GM18951 (cell line): Measurements from ENCODE around the gene GLIPR1L1.

ENCODE experiments used
- POLR2A ChIP-seq: IDR thresholded peaks from 4 replicates; pipeline ENCODE4 v1.6.1; 2011; ENCODE audit warnings: mild to moderate bottlenecking; ENCODE audit not compliant: insufficient read length, insufficient read depth; ENCODE audit errors: extremely low read depth
- in situ Hi-C: fragments of 300-500 bp; cut with MboI; formaldehyde crosslinking; loops from one replicate; pipeline ENCODE4 v1.12.0; 2022; ENCODE audit warnings: low sequenced_read_pairs, mixed read lengths, inconsistent platforms; ENCODE audit not compliant: unreplicated experiment

The GLIPR1L1 gene

DNA sequence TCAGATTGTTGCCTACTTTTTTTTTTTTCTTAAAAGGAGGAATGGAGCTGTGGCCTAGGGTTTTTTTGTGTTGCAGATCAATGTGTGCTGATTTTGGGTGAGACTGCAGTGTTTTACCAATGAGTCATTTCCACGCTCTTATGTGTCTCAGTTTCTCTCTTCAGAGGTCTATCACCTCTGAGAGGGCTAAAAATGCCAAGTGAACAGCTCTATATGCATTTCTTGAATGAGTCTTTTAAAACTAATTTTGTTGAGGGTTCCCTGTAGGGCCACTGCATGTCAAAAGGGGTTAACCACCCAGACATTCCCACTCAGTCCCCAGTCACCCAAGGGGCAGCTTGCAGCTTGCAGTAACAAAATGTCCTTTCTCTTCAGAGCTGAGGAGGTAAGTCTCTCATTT lies 32.2 kb downstream of the GLIPR1L1 start:
- no peak for TF ChIP-seq POLR2A
- in situ Hi-C loops = no loop called here

DNA sequence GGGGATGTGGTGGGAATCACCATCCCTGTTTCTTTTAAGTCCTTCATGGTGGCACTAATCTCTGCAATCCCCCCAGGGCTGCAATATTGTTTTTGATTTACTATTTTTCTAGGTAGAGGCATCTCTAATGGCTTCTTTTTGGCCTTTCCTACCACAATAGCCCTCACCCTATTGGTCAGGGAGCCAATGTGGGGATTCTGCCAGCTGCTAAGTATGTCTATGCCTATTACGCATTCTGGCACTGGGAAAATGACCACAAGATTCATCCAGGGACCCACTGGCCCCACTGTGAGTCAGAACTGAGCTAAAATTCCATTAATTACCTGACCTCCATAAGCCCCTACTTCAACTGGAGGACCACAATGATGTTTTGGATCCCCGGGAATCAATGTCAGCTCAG lies 40.5 kb downstream of the GLIPR1L1 start:
- TF ChIP-seq POLR2A = no peak
- in situ Hi-C loops = no loop called here

DNA sequence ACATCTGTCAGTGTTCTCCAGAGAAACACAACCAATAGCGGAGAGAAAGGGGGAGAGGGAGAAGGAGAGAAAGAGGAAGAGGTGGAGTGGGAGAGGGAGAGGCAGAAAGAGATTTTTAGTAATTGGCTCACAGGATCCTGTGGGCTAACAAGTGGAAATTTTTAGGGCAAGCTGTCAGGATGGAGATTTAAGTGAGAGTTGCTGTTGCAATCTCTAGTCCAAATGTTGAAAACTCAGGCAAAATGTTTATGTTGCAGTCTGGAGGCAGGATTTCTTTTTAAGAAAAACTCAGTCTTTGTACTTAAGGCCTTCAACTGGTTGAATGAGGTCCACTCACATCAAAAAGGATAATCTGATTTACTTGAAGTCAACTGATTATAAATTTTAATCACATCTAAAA lies 43.9 kb downstream of the GLIPR1L1 start:
- no peak for TF ChIP-seq POLR2A
- in situ Hi-C loops = no loop called here

DNA sequence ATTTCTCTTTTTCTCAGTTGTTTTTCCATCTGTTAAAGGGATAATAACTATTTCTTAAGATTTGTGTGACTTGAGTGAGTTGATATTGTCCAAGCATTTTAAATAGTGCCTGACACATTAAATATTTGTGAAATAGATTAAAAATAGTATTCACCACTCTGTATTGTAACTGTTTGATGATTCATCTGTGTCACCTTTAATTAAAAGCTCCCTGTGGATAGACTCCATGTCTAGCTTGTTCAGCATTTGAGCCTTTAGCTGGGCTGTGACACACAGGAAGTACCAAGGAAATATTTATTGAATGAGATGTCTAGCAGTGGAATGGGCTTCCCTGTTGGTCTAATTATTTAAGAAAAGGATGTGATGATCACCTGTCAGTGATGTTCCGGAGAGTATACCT lies 54.6 kb downstream of the GLIPR1L1 start:
- no peak for TF ChIP-seq POLR2A
- in situ Hi-C loops = no loop called here

DNA sequence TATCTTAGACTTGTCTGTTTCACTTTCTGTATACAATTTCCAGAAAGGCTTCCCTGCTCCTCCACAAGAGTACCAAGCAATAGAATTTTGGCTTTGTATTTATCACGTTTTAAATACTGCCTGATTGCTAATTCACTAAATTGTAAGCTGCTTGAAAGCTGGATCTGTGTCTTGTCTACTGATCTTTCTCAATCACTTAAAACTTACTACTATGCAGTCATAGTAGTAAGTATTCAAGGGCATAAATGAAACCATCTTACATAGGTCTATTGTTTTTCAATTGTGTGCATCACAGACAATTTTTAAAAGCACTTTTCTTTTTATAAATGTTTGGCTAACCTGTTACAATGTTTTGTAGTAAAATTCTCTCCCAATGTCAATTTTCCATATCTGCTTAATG lies 55.2 kb downstream of the GLIPR1L1 start:
- in situ Hi-C loops = no loop called here

DNA sequence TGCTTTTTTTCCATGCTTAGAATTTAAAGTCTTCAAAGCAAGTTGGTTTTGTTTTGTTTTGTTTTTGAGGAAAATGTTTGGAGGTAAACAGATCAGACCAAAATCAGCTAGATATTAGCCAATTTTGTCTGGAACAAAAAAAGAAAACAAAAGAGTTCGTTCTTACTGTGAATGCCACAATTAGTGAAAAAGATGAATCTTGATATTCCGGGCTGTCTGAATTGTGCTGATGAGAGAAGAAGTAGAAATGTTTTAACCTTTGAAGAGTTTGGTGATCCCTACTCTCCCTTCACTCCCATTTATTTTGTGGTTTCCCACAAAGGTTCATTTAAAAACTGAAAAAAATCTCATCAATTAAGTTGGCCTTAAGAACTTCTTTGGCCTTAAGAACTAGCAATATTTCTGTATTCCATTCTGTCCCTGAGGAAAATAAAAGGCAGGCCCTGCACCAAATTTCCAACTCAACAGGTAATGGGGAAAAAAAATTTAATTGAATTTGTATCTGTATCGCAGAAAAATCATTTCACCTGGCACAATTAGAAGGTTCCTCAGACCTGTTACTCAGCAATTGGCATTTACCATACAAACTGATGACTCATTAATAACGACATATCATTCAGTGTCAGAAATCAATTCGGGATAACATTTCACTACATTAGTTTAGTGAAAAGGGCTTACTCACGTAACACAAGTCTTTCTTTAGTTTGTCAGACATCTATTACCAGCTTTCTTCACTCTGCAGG lies 55.9 kb downstream of the GLIPR1L1 start:
- in situ Hi-C loops = no loop called here
- no peak for TF ChIP-seq POLR2A

More for the DNA sequence above, 55.2 kb downstream of the GLIPR1L1 start:
- TF ChIP-seq POLR2A = no peak

DNA sequence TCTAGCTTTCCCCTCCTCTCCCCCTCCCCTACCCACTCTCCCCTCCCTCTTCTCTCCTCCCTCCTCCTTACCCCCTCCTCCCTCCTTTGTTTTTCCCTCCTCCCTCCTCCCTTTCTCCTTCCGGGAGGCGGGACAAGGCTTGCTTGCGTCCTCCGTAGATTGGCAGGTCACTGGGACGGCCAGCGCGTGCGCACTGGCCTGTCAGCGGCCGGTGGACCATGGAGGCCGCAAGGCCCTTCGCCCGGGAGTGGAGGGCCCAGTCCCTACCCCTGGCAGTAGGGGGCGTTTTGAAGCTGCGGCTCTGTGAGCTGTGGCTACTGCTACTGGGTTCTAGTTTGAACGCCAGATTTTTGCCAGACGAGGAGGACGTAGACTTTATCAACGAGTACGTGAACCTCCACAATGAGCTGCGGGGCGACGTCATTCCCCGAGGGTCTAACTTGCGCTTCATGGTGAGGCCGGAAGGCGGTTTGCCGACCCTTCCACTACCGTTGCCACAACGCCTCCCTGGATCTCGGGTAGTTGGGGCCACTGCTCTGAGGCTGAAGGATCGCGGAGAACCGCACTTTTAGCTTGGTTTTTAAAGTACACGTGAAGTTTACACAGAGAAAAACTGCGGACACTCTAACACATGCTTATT lies 56.5 kb downstream of the GLIPR1L1 start, which contains the start of gene GLIPR1L2:
TSS of gene GLIPR1L2 (plus strand) at position 191 of the 640 bp plus-strand sequence. CDS start at position 219, 28 bp downstream.
- peak; percentile 51 for TF ChIP-seq POLR2A
- in situ Hi-C loops = no loop called here

DNA sequence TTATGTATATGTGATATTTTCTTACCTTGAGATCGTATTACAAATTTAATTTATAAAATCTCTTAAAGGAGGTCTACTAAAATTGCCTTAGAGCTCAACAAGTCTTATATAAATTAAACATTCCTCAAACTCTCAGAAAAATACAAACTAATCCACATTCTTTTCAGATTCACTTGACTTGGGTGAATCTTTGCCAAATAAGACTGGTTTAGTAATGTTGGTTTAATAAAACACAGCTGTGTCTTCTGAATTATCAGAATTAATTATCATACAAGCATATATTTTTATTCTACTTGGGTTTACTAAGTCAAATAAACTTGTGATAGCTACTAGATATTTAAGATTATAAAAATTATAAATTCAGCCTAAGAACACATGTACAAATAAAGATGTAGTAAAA lies 69.8 kb downstream of the GLIPR1L1 start:
- no peak for TF ChIP-seq POLR2A
- in situ Hi-C loops = no loop called here

DNA sequence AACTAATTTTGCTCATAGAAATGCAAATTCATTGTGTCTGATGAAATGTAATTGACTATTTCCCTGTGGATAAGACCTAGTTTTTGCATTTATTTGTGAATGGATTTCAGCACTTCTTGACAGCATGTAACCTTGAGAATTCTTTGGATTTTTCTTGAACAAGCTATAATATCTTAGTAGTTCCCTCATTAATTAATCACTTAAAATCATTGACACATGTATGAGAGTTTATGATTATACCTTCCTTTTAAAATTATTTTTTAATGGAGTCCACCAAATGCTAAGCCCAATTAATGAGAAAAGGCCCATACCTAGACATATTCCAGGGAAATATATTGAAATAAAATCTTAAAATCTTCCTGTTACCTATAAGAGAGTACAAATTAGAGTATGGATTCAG lies 73.2 kb downstream of the GLIPR1L1 start:
- TF ChIP-seq POLR2A = no peak
- in situ Hi-C loops = no loop called here

DNA sequence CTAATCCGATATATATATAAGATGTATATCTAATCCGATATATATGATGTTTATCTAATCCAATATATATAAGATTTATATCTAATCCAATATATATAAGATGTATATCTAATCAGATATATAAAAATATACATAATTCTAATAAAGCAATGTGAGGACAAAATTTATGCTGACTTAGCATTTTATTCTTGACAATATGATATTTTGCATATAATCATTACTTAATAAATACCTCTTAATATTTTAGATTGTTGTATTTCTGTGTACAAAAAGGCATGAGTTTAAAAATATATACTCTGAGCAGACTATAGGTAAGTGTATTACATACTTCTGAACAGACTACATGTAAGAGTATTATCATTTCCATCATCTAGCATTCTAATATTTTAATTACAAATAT lies 75.4 kb downstream of the GLIPR1L1 start:
- in situ Hi-C loops = no loop called here

DNA sequence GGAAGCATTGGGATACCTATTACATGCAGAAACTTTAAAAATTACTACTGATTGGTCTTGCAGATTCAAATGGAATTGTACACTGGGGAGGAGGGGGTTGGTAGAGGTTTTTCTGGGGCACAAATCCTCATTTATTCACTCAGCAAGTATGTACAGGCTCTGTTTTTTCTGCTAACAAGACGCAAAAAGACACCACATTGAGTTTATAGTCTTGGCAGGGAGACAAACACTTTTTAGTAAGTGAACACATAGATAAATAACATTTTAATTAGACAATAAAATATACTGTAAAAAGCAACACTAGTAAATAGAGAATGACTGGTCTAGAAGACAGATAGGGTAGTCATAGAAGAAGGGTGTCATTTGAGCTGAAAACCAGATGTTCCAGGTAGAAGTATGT lies 80.2 kb downstream of the GLIPR1L1 start:
- TF ChIP-seq POLR2A = no peak
- in situ Hi-C loops = no loop called here

More for the DNA sequence above, 75.4 kb downstream of the GLIPR1L1 start:
- no peak for TF ChIP-seq POLR2A

DNA sequence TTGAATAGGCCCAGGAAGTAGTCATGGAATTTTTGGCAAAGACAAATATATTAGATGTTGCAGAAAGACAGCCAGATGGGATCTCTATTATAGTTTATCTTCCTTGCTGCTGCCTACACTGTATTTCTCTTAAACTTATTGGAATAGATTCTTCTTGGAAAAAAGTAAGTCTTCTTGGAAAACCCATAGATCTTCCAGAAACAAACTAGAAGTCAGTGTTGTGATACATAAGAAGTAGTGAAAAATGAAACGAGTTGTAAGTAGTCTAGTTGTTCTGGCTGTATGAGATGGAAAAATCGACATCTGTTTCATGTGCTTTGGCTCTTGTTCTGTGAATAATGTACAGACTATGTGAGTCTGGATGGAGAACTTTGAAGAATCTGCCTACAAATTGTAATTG lies 85.4 kb downstream of the GLIPR1L1 start:
- in situ Hi-C loops = no loop called here
- no peak for TF ChIP-seq POLR2A
